Measurements from ENCODE around the gene LY6G6D. TPM values are rescaled to one million over a fixed set of nuclear protein-coding genes. Genes with fewer than 3 reads are reported as not detected.

The LY6G6D gene
- total and polyA plus RNA-seq, 11 donors: 0.75 TPM; not detected in 10

DNA sequence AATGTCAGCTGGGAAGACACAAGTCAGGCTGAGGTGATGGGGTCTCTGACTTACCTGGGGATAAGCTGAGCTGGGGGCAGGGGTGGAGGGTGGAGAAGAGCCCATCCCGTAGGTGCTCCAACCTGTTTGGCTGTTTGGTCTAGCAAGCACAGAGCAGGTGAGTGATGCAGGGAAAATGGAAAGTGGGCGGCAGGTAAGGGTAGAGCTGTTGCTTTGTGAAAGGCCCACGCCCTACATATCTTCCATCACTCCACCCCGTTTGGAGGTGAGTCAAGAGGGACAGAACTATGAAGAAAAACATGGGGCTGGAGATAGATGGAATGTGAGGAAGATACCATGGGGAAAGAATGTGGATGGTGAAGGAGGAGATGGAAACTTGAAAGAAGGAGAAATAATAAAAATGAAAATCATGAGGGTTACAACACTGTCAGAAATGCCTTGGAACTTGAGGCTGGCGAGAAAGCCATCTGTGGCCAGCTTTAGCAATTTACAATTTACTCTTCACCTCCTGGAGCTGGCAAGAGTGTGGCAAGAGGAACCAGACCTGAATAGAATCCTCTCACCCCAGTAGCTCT is 5.1 kb downstream of the LY6G6D start:
- DNase-seq: no peak
- 85 to 89% (median 88%) methylated on average over 5 of the region's 5 CpGs for WGBS, 4 donors
- no peak overlapping the region for H3K4me3 ChIP-seq
- no peaks in the 10 kb centered on the region for H3K9me3 ChIP-seq
- TF ChIP-seq, protein P1, sequence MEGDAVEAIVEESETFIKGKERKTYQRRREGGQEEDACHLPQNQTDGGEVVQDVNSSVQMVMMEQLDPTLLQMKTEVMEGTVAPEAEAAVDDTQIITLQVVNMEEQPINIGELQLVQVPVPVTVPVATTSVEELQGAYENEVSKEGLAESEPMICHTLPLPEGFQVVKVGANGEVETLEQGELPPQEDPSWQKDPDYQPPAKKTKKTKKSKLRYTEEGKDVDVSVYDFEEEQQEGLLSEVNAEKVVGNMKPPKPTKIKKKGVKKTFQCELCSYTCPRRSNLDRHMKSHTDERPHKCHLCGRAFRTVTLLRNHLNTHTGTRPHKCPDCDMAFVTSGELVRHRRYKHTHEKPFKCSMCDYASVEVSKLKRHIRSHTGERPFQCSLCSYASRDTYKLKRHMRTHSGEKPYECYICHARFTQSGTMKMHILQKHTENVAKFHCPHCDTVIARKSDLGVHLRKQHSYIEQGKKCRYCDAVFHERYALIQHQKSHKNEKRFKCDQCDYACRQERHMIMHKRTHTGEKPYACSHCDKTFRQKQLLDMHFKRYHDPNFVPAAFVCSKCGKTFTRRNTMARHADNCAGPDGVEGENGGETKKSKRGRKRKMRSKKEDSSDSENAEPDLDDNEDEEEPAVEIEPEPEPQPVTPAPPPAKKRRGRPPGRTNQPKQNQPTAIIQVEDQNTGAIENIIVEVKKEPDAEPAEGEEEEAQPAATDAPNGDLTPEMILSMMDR (IDR thresholded peaks at IDR 0.05): no peak
- TF ChIP-seq POLR2A (IDR thresholded peaks at IDR 0.05): no peak
- H3K27me3 ChIP-seq: no peaks in the 10 kb centered on the region
- ATAC-seq: no peak
- intact Hi-C loops (cut with DNase I): no loop called here
- H3K27ac ChIP-seq: no peak overlapping the region
- H3K4me1 ChIP-seq: no peaks in the 10 kb centered on the region
- H3K36me3 ChIP-seq: no peaks in the 10 kb centered on the region

DNA sequence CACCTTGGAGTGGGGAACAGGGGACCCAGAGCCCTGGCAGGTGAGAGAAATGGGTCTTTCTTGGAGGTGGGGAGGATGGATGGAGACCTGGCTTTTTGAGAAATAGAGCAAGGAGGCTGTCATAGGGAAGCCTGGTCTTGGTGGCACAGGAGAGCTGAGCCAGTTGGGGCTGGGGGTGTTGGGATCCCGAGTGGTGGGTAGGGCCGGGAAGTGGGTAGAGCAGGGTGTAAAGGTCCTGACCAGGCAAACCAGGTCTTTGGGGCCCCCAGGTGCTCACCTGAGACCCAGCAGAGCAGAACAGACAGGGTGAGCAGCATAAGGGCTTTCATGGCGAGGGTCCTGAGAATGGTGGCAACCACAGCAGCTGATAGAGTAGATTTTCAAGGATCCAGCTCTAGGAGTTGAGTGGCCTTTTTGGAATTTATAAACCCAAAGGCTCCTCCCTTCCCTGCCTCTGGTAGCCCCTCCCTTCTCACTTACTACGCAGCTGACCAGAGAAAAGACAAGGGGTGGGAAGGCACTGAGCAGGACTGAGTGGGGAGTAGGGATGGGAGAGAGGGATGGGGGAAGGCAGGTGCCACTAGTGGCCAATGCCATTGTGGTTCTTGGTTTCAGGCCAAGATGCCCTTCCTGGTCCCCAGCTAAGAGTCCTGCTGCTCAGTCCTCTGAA is 6.3 kb downstream of the LY6G6D start, which contains the start of gene LY6G6C:
Gene LY6G6C (minus strand): TSS at position 396 of the 670 bp plus-strand sequence. CDS start 67 bp downstream, at position 329.
- intact Hi-C loops (cut with DNase I): no loop called here

DNA sequence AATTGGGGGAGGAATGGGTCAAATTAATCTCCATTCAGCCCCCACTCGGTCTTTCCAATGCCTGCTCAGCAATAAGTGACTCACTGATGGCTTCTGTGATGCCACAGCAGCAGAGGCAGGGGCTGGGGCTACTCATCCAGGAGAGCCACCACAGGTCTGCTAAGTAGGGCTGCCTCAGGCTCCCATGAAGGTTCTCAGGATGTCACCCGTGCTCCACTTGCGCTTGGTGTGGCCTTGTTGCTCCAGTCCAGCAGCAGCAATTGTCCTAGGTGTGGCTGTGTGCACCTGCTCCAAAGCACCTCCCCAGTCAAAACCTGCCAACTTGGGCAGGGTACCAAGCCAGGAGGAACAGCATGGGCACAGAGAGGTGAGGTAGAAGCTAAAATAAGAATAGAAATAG is 7.0 kb downstream of the LY6G6D start:
- Histone ChIP-seq H3K36me3 (peaks cover 0 to 18% (median 13%) of the 10 kb centered on the region in 9 donors), H3K27ac (no peak overlapping the region), H3K4me1 (peaks cover 0 to 17% (median 1%) of the 10 kb centered on the region in 12 donors), H3K27me3 (no peaks in the 10 kb centered on the region), H3K4me3 (no peak overlapping the region), H3K9me3 (no peaks in the 10 kb centered on the region)
- intact Hi-C loops (cut with DNase I): no loop called here
- ATAC-seq (no peak), DNase-seq (peak in 1 of 5 donors; percentile 13)
- TF ChIP-seq POLR2A (IDR thresholded peaks at IDR 0.05): no peak
- TF ChIP-seq, protein P1 (IDR thresholded peaks at IDR 0.05): no peak
- 91 to 100% (median 97%) methylated on average over 3 of the region's 3 CpGs for WGBS, 4 donors

More for the DNA sequence above, 6.3 kb downstream of the LY6G6D start, which contains the start of gene LY6G6C:
- no peaks in the 10 kb centered on the region for H3K27me3 ChIP-seq
- peak in 1 of 5 donors; percentile 18 for DNase-seq
- H3K4me1 ChIP-seq: peaks cover 0 to 10% (median 0%) of the 10 kb centered on the region in 12 donors
- WGBS, 4 donors: 84 to 93% (median 89%) methylated on average over 4 of the region's 4 CpGs
- H3K27ac ChIP-seq: no peak within 1 kb of the TSS
- no peaks in the 10 kb centered on the region for H3K9me3 ChIP-seq
- TF ChIP-seq, protein P1 (IDR thresholded peaks at IDR 0.05): no peak
- no peak for TF ChIP-seq POLR2A (IDR thresholded peaks at IDR 0.05)
- no peak for ATAC-seq
- no peak within 1 kb of the TSS for H3K4me3 ChIP-seq
- peaks cover 0 to 11% (median 6%) of the 10 kb centered on the region in 9 donors for H3K36me3 ChIP-seq

DNA sequence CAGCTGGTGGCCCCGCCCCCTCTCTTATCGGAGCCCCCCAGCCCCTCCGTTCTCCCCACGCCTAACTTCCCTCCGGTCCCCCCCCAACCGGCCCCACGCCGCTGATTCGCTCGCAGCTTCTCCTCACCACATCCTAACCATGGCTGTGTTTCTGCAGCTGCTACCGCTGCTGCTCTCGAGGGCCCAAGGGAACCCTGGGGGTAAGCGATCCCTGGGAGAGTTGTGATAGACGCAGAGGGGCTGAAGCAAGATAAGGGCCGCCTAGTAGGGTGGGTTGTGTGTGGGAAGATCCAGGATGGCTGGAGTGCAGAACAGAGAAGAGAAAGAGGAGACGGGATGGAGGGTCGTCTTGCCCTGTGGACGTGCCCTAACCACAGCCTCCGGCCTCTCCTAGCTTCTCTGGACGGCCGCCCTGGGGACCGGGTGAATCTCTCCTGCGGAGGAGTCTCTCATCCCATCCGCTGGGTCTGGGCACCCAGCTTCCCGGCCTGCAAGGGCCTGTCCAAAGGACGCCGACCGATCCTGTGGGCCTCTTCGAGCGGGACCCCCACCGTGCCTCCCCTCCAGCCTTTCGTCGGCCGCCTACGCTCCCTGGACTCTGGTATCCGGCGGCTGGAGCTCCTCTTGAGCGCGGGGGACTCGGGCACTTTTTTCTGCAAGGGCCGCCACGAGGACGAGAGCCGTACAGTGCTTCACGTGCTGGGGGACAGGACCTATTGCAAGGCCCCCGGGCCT is 8.3 kb downstream of the LY6G6D start, which contains the start of gene MPIG6B:
Gene MPIG6B (plus strand): TSS at position 129 of the 735 bp plus-strand sequence. CDS start 11 bp downstream, at position 140.
- Histone ChIP-seq H3K4me1 (peaks cover 0 to 29% (median 9%) of the 10 kb centered on the region in 12 donors), H3K36me3 (peaks cover 0 to 30% (median 22%) of the 10 kb centered on the region in 9 donors), H3K27ac (peak within 1 kb of the TSS in 2 of 12 donors; percentile 21 to 50), H3K9me3 (no peaks in the 10 kb centered on the region), H3K27me3 (no peaks in the 10 kb centered on the region), H3K4me3 (peak within 1 kb of the TSS in 1 of 12 donors; percentile 11)
- intact Hi-C loops (cut with DNase I): no loop called here
- no peak for DNase-seq
- no peak for ATAC-seq
- 62 to 76% (median 67%) methylated on average over 44 to 46 of the region's 46 CpGs for WGBS, 4 donors
- TF ChIP-seq POLR2A (IDR thresholded peaks at IDR 0.05): no peak
- TF ChIP-seq, protein P1 (IDR thresholded peaks at IDR 0.05): no peak
